GM18907 (cell line): Measurements from ENCODE around the gene HMCES.
"Not testable (repeated sequence)": the region's sequence is repeated elsewhere in the genome, so short reads cannot be mapped to it uniquely, and the experiment has no call there.

ENCODE experiments used
- ATAC-seq: cut with Tn5 transposase; IDR thresholded peaks from one replicate; pipeline ENCODE4 v1.9.1; 2021; ENCODE audit warnings: mild to moderate bottlenecking, moderate library complexity; ENCODE audit not compliant: unreplicated experiment

Gene HMCES

GRCh38 chr3:129346695-129347457 is 68.2 kb downstream of the HMCES start:
- ATAC-seq: no peak

GRCh38 chr3:129347458-129347845 is 68.8 kb downstream of the HMCES start:
- ATAC-seq: no peak

- no peak for ATAC-seq
Measured at GRCh38 chr3:129348734-129349133, 70.1 kb downstream of the HMCES start.

- ATAC-seq: not testable (repeated sequence)
Measured at GRCh38 chr3:129349169-129349568, 70.5 kb downstream of the HMCES start.

- ATAC-seq: no peak
Measured at GRCh38 chr3:129349791-129350190, 71.1 kb downstream of the HMCES start.

- no peak for ATAC-seq
Measured at GRCh38 chr3:129352045-129352444, 73.4 kb downstream of the HMCES start.

- ATAC-seq: no peak
Measured at GRCh38 chr3:129352650-129353588, 74.2 kb downstream of the HMCES start.

GRCh38 chr3:129353589-129353941 is 74.9 kb downstream of the HMCES start:
- no peak for ATAC-seq
